Measurements from ENCODE around the gene ATOH7. TPM values are rescaled to one million over a fixed set of nuclear protein-coding genes. Genes with fewer than 3 reads are reported as not detected.
"Not testable (repeated sequence)": the region's sequence is repeated elsewhere in the genome, so short reads cannot be mapped to it uniquely, and the experiment has no call there.

ATOH7 gene
- total RNA-seq, 1 donor from 2014 or later: not detected

DNA sequence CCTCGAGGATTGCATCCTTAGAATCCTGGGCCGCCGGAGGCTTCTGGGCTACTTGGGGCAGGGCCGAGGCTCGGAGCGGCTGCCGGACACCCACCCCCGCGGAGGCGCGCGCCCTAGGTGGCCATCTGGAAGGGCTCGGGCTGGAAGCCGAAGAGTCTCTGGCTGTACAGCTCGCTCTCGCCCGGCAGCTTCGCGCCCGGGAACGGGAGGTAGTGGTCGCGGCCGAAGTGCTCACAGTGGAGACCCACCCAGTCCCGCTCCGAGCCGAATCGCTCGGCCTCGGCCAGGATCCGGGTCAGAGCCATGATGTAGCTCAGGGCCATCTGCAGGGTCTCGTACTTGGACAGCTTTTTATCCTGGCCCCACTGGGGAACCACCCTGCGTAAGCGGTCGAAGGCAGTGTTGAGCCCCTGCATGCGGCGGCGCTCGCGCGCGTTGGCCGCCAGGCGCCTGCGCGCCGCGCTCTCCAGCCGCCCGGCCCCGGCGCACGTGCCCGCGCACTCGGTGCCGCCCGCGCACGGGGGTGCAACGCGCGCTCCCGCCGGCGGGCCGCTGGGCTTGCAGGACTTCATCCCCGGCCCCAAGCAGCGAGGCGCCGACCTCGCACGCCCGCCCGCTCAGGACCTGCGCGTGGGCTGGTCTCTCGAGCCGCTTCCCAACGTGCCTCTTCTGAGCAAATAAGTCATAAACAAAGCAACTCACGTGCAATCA lies 652 bp downstream of the ATOH7 start:
- intact Hi-C loops (cut with micrococcal nuclease): loop anchor here (5.0 kb wide), 1 partner anchor 101 kb away; the partner anchor contains the start of genes HNRNPH3 and PBLD
- DNase-seq (ENCODE audit: low spot score): peak; percentile 10
- no peaks in the 10 kb centered on the region for H3K36me3 Mint-ChIP-seq (ENCODE audit: low read depth)

DNA sequence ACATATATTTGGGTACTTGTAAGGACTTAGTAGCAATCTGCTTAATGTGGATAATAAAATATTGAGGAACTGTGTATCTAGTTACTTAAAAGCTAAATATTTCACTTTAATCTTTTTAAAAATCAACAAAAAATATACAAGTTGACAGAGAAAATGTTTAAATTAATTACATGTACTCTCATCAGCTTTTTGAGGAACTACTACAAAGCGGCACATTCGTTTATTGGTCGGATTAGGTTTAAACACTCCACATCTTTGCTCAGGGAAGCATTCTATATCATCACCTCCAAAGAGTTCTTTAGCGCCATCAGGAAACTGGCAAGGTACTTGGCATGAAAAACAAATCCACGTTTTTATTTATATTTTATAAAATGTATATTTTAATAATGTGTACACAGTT lies 1.6 kb downstream of the ATOH7 start:
- Mint-ChIP-seq H3K4me1 (ENCODE audit: low read depth) (peaks cover 8% of the 10 kb centered on the region), H3K4me3 (no peak overlapping the region), H3K9me3 (no peaks in the 10 kb centered on the region), H3K36me3 (ENCODE audit: low read depth) (no peaks in the 10 kb centered on the region), H3K27ac (no peak overlapping the region), H3K27me3 (ENCODE audit: insufficient read depth) (peaks cover 48% of the 10 kb centered on the region)
- intact Hi-C loops (cut with micrococcal nuclease): loop anchor here (5.0 kb wide), 1 partner anchor 102 kb away; the partner anchor contains the start of genes HNRNPH3 and PBLD
- DNase-seq (ENCODE audit: low spot score): no peak

More for the DNA sequence above, 652 bp downstream of the ATOH7 start:
- Mint-ChIP-seq H3K27me3 (ENCODE audit: insufficient read depth) (peaks cover 55% of the 10 kb centered on the region), H3K9me3 (no peaks in the 10 kb centered on the region), H3K4me3 (peak overlapping the region; percentile 83), H3K4me1 (ENCODE audit: low read depth) (peaks cover 8% of the 10 kb centered on the region), H3K27ac (no peak overlapping the region)

DNA sequence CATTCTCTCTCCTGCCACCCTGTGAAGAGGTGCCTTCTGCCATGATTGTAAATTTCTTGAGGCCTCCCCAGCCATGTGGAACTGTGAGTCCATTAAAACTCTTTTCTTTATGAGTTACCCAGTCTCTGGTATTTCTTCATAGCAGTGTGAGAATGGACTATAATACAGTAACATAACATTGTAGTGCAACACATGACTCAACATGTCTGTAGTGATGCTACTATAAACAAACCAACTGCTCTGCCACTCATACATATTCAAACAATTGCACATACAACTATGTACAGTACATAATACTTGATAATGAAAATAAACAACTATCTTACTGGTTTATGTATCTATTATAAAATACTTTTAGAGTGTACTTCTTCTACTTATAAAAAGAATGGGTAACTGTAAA lies 7.1 kb downstream of the ATOH7 start:
- DNase-seq (ENCODE audit: low spot score): no peak
- no peaks in the 10 kb centered on the region for H3K4me1 Mint-ChIP-seq (ENCODE audit: low read depth)
- H3K36me3 Mint-ChIP-seq (ENCODE audit: low read depth): no peaks in the 10 kb centered on the region
- no peaks in the 10 kb centered on the region for H3K9me3 Mint-ChIP-seq
- H3K27ac Mint-ChIP-seq: no peak overlapping the region
- H3K4me3 Mint-ChIP-seq: no peak overlapping the region
- intact Hi-C loops (cut with micrococcal nuclease): no loop called here
- H3K27me3 Mint-ChIP-seq (ENCODE audit: insufficient read depth): peaks cover 18% of the 10 kb centered on the region

DNA sequence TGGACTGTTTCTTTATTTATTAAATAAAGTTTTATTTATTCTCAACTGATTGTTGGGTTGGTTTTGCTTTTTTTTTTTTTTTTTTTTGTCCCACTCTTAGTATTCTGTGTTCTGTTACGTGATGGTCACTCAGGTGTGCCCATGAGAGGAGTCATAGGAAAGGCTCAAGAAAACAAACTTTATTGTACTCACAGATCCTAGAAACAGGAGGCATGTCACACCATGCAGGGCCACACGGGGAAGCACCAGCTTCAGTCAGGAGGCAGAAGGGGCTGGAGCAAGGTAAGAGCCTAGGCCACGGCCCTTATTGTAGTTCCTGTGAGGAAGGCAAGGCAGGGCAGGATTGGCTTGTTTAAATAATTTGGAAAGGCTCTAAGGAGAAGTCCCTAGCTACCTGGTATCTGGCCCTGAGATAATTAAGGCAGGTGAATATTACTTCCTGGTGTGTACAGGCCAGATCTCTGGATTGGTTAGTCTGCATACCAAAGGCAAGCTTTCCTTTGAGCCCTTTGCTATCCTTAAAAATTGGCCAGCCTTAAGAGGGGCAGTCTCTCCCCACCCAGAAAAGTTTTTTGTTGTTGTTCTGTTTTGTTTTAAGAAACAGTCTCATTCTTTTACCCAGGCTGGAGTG lies 8.3 kb downstream of the ATOH7 start:
- H3K9me3 Mint-ChIP-seq: no peaks in the 10 kb centered on the region
- H3K36me3 Mint-ChIP-seq (ENCODE audit: low read depth): no peaks in the 10 kb centered on the region
- H3K4me1 Mint-ChIP-seq (ENCODE audit: low read depth): no peaks in the 10 kb centered on the region
- no peak overlapping the region for H3K4me3 Mint-ChIP-seq
- intact Hi-C loops (cut with micrococcal nuclease): no loop called here
- no peak for DNase-seq (ENCODE audit: low spot score)
- peaks cover 13% of the 10 kb centered on the region for H3K27me3 Mint-ChIP-seq (ENCODE audit: insufficient read depth)
- no peak overlapping the region for H3K27ac Mint-ChIP-seq

DNA sequence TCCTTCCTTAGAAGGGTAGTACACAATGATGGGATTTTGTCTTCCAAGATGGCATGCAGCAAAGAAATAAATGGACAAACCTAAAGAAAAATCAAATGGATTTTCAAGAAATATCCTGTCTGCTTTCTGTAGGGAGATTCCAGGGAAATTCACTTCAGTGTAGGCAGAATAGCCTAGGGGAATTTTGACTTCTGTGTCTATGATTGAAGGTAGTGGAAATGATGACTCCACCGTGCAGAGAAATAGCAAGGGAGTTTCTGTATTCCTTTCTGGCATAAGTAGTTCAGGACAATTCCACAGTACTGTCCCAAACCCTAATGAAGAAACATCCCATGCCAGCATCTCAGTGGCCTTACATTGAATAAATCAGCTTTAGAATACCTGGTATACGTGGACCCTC lies 9.5 kb downstream of the ATOH7 start:
- Mint-ChIP-seq H3K36me3 (ENCODE audit: low read depth) (no peaks in the 10 kb centered on the region), H3K4me1 (ENCODE audit: low read depth) (no peaks in the 10 kb centered on the region), H3K27me3 (ENCODE audit: insufficient read depth) (peaks cover 15% of the 10 kb centered on the region), H3K9me3 (no peaks in the 10 kb centered on the region), H3K4me3 (no peak overlapping the region), H3K27ac (no peak overlapping the region)
- no peak for DNase-seq (ENCODE audit: low spot score)
- intact Hi-C loops (cut with micrococcal nuclease): no loop called here

DNA sequence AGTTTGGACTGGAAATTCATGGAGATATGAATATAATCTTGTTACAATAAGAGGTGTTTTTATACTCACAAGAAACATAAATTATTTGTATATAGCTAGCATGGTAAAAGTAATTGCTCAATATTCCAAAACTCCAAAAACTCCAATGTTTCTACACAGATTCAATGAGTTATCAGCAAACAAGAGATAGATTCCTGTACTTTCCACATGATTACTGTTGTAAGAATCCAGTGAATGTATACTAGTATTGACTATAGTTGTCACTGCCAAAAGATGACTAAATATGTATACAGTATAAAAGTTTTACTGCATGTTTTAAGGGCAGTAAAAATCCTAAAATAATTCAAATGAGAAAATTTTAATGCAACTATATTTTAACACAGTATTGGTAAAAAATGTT lies 10.7 kb downstream of the ATOH7 start:
- Mint-ChIP-seq H3K27ac (no peak overlapping the region), H3K9me3 (no peaks in the 10 kb centered on the region), H3K4me3 (no peak overlapping the region), H3K36me3 (ENCODE audit: low read depth) (no peaks in the 10 kb centered on the region), H3K27me3 (ENCODE audit: insufficient read depth) (peaks cover 15% of the 10 kb centered on the region), H3K4me1 (ENCODE audit: low read depth) (no peaks in the 10 kb centered on the region)
- no peak for DNase-seq (ENCODE audit: low spot score)
- intact Hi-C loops (cut with micrococcal nuclease): no loop called here

DNA sequence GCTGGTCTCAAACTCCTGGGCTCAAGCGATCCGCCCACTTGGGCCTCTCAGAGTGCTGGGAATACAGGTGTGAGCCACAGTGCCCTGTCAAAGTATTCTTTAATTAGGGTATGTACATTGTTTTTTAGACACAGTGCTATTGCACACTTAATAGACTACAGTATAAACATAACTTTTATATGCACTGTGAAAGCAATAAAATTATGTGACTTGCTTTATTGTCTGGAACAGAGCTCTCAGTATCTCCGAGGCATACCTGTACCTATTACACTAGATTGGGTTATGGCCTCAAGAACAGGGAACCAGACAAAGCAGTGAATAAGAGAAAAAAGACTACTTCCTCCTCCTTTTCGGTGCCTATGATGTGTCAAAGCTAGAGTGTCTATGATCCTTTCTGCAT lies 13.1 kb downstream of the ATOH7 start:
- Mint-ChIP-seq H3K27me3 (ENCODE audit: insufficient read depth) (peaks cover 12% of the 10 kb centered on the region), H3K36me3 (ENCODE audit: low read depth) (no peaks in the 10 kb centered on the region), H3K9me3 (no peaks in the 10 kb centered on the region), H3K27ac (no peak overlapping the region), H3K4me1 (ENCODE audit: low read depth) (no peaks in the 10 kb centered on the region), H3K4me3 (no peak overlapping the region)
- intact Hi-C loops (cut with micrococcal nuclease): no loop called here
- DNase-seq (ENCODE audit: low spot score): no peak

DNA sequence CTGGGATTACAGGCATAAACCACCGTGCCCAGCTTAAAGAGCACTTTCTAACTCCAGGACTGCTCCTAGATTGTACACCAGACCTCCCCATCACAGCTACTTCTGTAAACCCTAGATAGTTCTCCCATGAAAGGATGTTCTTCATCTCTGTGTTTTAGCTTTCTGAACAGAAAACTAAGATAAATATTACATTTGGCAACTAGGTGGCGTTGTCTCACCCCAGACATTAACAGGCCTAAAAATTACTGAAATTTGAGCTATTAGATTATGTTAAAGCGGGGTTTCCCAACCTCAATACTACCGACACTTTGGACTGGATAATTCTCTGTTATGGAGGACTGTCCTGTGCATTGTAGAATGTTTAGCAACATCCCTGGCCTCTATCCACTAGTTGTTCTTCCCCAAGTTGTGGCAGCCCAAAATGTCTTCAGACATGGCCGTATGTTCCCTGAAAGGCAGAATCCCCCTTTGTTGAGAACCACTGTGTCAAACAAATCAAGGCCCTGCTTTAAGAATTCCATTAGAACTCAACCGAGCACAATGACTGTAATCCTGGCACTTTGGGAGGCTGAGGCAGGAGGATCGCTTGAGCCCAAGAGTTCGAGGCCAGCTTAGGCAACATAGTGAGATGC lies 19.1 kb downstream of the ATOH7 start:
- DNase-seq (ENCODE audit: low spot score): no peak
- peaks cover 16% of the 10 kb centered on the region for H3K27me3 Mint-ChIP-seq (ENCODE audit: insufficient read depth)
- no peak overlapping the region for H3K27ac Mint-ChIP-seq
- H3K4me1 Mint-ChIP-seq (ENCODE audit: low read depth): no peaks in the 10 kb centered on the region
- no peaks in the 10 kb centered on the region for H3K36me3 Mint-ChIP-seq (ENCODE audit: low read depth)
- no peak overlapping the region for H3K4me3 Mint-ChIP-seq
- intact Hi-C loops (cut with micrococcal nuclease): loop anchor here (1.0 to 5.0 kb wide), 4 partner anchors 89 to 684 kb away; no protein-coding TSS in a partner anchor
- no peaks in the 10 kb centered on the region for H3K9me3 Mint-ChIP-seq

DNA sequence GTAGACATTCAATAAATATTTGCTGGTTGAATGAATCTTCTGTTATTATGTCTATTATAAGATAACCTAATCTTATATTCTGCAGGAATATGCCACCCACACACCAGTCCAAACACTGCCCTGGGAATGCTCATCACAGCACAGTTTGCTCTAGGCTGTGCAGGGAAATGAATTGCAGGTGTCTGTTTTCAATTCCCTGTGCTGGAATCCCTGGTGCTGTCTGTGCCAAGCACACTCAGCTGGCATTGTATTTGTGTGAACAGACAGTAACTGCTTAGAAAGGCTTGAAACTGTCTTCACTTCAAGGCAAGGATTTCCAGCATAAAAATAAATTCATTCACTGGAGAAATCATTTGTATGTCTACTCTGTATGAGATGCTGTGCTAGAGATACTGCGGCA lies 20.2 kb downstream of the ATOH7 start:
- H3K4me3 Mint-ChIP-seq: no peak overlapping the region

DNA sequence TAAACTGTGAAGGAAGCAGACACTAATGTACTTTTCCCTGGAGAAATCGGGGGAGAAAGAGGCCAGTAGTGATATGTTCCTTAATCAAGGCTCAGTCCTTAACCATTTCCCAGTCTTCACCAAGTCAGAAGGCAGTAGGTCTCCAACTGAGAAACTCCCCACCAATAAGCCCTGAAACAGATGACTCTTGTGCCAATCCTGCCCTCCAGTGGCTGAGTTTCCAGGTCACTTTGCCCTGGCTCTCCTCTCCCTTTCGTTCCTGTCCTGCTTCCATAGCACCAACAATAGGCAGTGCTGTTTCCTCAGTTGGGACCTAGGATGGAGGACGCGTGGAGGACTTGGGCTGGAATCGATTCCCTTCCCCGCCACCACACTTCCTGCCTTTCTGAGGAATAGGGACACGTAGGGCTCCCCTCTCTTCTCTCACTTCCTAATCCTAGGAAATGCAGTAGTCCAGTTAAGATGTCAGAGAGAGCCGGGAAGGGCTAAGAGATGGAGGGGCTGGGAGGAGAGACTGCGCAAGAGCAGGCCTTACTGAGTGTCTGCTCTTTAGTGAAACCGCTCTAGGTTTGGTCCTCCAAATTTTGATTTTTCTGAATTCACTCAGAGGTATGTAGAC lies 23.4 kb downstream of the ATOH7 start:
- Mint-ChIP-seq H3K4me1 (ENCODE audit: low read depth) (no peaks in the 10 kb centered on the region), H3K27me3 (ENCODE audit: insufficient read depth) (peaks cover 18% of the 10 kb centered on the region), H3K36me3 (ENCODE audit: low read depth) (no peaks in the 10 kb centered on the region), H3K4me3 (no peak overlapping the region), H3K9me3 (no peaks in the 10 kb centered on the region), H3K27ac (no peak overlapping the region)
- no peak for DNase-seq (ENCODE audit: low spot score)
- intact Hi-C loops (cut with micrococcal nuclease): loop anchor here (1.0 kb wide), 1 partner anchor 420 kb away; no protein-coding TSS in a partner anchor

More for the DNA sequence above, 20.2 kb downstream of the ATOH7 start:
- DNase-seq (ENCODE audit: low spot score): no peak
- Mint-ChIP-seq H3K36me3 (ENCODE audit: low read depth) (no peaks in the 10 kb centered on the region), H3K4me1 (ENCODE audit: low read depth) (no peaks in the 10 kb centered on the region), H3K27me3 (ENCODE audit: insufficient read depth) (peaks cover 13% of the 10 kb centered on the region), H3K27ac (no peak overlapping the region), H3K9me3 (no peaks in the 10 kb centered on the region)
- intact Hi-C loops (cut with micrococcal nuclease): loop anchor here (1.0 to 5.0 kb wide), 3 partner anchors 91 to 686 kb away; no protein-coding TSS in a partner anchor

DNA sequence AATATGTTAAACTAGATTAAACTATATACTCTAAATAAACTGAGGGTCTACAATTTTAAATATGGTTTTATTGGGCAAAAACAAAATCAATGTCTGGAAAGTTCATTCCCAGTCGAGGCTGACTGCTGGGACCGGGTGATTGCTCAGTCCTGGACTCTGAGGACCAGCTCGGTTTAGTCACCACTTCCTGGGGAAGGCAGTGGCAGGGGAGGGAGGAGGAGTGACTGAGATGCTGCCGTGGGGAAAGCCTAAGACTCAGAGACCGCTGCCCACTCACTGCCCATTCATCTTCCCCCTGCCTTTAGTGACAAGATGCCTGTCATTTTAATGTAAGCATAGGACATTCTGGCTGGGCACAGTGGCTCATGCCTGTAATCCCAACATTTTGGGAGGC lies 29.0 kb downstream of the ATOH7 start:
- Mint-ChIP-seq H3K4me3 (no peak overlapping the region), H3K27ac (no peak overlapping the region), H3K4me1 (ENCODE audit: low read depth) (peaks cover 6% of the 10 kb centered on the region), H3K36me3 (ENCODE audit: low read depth) (no peaks in the 10 kb centered on the region), H3K9me3 (no peaks in the 10 kb centered on the region), H3K27me3 (ENCODE audit: insufficient read depth) (peaks cover 8% of the 10 kb centered on the region)
- intact Hi-C loops (cut with micrococcal nuclease): no loop called here
- no peak for DNase-seq (ENCODE audit: low spot score)

DNA sequence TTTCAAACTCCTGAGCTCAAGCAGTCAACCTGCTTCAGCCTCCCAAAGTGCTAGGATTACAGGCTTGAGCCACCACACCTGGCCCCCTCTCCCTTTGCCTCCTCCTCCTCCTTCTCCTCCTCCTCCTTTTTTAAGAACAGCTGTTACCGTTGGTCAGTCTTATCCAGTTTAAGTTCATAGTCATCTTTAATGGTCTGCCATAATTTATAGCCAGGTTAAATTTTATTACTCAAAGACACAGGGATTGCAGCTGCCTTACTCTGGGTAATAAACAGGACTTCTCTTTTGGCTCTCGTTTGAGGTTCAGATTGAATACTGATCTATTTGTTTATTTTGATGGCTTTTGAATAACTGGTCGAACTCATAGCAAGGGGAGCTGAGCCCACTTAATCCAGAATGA lies 35.2 kb downstream of the ATOH7 start:
- no peak for DNase-seq (ENCODE audit: low spot score)
- Mint-ChIP-seq H3K27me3 (ENCODE audit: insufficient read depth) (peaks cover 18% of the 10 kb centered on the region), H3K36me3 (ENCODE audit: low read depth) (no peaks in the 10 kb centered on the region), H3K9me3 (no peaks in the 10 kb centered on the region), H3K4me1 (ENCODE audit: low read depth) (no peaks in the 10 kb centered on the region), H3K4me3 (no peak overlapping the region), H3K27ac (no peak overlapping the region)
- intact Hi-C loops (cut with micrococcal nuclease): no loop called here

DNA sequence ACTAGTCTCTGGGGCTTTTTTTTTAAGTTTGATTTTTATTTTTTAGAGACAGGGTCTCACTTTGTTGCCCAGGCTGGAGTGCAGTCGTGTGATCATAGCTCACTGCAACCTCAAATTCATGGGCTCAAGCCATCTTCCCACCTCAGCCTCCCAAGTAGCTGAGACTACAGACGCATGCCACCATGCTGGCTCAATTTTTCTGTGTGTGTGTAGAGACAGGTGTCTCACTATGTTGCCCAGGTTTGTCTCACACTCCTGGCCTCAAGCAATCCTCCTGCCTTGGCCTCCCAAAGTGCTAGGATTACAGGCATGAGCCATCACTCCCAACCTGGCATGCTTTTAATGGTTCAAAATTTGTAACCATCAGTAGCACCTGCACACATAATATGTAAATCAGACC lies 36.1 kb downstream of the ATOH7 start:
- H3K4me1 Mint-ChIP-seq (ENCODE audit: low read depth); H3K36me3 Mint-ChIP-seq (ENCODE audit: low read depth); H3K9me3 Mint-ChIP-seq; DNase-seq (ENCODE audit: low spot score); H3K27ac Mint-ChIP-seq; H3K4me3 Mint-ChIP-seq; intact Hi-C loops (cut with micrococcal nuclease): not testable (repeated sequence)
- peaks cover 20% of the 10 kb centered on the region for H3K27me3 Mint-ChIP-seq (ENCODE audit: insufficient read depth)

Data from activated T-helper 1 cell treated with anti-CD3 and anti-CD28 coated beads, Interleukin-12 subunit alpha, Interleukin-12 subunit beta, Interleukin-2, Interleukin-4 antibody, amounts not matched to agents 30 ng/mL and 10 ng/mL and 1 ng/mL, durations not matched to agents 14 hours and 24 hours and 36 hours (primary cell).